Activated CD4-positive, alpha-beta T cell treated with anti-CD3 and anti-CD28 coated beads, Interleukin-2, Interleukin-6, amounts not matched to agents 100 ng/mL and 50 ng/mL, durations not matched to agents 16 hours and 8 hours (primary cell): ENCODE data around the gene ROBO2.

Source experiments
- DNase-seq: peaks from one replicate; pipeline ENCODE4 v3.0.0-alpha.2; 2020

The ROBO2 gene

DNA sequence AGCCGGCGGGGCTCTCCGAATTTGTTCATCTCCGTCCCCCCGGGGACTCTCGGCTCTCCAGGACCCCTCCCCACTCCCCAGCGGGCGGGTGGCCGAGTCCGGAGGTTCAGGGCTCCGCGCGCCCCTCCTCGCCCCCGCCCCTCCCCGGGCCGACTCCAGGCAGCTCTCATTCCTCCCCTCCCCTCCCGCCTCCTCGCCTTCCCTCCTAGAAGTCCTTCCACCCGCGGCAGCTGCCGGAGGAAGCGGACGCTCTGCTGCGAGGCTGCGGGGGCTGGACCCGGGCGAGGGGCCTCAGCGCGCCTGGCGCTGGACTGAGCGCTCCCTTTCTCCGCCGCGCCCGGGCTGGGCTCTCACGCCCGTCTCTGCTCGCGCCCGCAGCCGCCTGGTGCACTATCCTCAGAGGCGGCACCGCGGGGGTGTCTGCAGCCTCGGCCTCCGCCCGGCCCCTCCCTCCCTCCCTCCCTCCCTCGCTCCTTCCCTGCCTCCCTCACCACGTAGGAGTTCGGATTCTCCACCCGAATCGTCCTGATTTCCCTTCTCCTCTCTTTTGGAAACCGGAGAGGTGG, at the start of gene ROBO2:
TSS of gene ROBO2 (plus strand) at position 494 of the 566 bp plus-strand sequence. CDS start 687 bp downstream, outside the sequence.
- no peak for DNase-seq

- DNase-seq = no peak
Observed at GRCh38 chr3:76990606-76991005, 49.3 kb upstream of the ROBO2 start.

DNA sequence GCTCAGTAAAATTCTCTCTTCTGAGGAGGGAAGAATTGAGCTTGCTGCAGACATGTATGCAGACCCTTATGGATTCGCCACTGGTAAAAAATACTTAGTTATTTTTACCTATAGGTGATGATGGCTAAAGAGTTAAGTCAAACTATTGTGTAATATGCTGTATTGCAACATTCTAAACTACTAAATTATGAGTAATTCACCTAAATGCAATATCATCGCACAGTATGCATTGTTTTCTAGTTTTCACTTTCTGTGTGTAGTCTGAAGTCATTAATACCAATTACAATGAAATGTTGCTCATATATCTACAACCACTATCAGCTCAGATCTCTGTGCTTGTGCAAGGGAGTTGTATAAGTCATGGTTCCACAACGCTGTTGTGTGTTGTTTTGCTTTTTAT, 48.7 kb upstream of the ROBO2 start:
- no peak for DNase-seq

- no peak for DNase-seq
Observed at GRCh38 chr3:76997733-76998132, 42.2 kb upstream of the ROBO2 start.

DNA sequence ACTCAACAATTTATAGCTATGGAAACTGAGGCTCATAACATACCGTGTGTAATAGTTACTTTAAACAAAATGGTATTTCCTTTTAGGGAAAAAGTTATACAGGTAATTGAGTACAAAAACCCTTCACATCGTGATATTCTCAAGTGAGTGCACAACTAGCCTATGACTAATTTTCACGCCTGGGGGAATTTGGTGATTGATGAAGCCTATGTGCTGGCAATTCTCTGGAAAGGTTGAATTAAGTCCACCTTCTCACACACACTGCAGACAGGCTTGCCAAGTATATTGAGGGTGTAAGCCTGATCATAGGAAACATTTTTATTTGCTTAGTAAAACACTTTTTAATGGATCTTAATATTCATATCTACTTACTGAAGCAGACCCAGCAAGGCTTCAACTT, 41.3 kb upstream of the ROBO2 start:
- no peak for DNase-seq

GRCh38 chr3:77001062-77001701, 38.7 kb upstream of the ROBO2 start:
- no peak for DNase-seq

GRCh38 chr3:77014226-77014625, 25.7 kb upstream of the ROBO2 start:
- no peak for DNase-seq

- no peak for DNase-seq
Observed at GRCh38 chr3:77025471-77025870, 14.4 kb upstream of the ROBO2 start.

DNA sequence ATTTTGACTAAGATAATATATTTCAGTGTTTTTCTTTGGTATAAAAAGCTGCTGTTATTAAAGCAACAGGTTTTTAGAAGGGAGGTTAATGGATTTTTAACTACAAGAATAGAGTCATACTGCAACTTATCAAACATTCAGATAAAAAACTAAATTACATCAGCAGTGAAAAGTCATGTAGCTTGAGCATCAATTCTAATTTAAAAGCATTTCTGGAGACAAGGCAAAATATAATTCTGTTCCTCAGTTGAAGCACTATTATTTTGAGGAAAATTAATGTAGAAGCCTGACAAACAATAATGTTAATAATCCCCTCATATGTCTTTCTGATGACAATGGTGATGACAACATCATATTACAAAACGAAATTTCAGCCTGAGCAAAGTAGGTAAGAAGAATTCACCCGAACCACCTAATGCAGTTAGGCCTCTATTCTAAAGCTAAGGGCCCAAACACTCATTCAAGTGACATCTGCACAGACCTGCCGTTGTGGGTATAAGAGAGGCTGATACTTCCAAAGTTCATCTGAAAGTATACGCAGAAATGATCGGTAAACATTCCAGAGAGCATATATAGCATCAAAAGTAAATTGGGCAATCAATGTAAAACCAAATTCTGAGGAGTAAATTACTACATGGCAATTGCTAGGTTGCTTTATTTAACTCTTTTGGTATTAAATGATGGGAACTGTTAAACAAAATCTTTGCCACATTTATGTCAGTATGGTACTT, 12.8 kb upstream of the ROBO2 start:
- DNase-seq = no peak

DNA sequence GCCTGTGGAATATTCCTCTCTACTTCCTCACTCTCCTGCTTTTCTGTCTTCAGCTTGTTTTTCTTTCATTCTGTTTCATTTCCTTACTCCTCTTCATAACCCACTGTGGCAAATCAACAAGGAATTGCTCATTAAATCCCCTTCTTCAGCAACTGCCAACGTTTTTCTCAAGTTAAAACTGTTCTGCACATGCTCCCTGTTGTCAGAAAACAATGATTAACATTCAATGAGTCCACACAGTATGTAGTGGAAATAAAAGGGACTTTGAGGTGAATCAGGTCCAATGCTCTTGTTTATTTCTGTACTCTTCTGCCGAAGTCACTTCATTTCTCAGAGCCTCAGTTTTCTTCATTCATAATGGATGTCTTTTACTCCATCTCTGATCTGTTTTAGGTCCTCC, 11.9 kb upstream of the ROBO2 start:
- DNase-seq = no peak

- DNase-seq = peak; percentile 34
Observed at GRCh38 chr3:77038468-77038929, 1.4 kb upstream of the ROBO2 start.

DNA sequence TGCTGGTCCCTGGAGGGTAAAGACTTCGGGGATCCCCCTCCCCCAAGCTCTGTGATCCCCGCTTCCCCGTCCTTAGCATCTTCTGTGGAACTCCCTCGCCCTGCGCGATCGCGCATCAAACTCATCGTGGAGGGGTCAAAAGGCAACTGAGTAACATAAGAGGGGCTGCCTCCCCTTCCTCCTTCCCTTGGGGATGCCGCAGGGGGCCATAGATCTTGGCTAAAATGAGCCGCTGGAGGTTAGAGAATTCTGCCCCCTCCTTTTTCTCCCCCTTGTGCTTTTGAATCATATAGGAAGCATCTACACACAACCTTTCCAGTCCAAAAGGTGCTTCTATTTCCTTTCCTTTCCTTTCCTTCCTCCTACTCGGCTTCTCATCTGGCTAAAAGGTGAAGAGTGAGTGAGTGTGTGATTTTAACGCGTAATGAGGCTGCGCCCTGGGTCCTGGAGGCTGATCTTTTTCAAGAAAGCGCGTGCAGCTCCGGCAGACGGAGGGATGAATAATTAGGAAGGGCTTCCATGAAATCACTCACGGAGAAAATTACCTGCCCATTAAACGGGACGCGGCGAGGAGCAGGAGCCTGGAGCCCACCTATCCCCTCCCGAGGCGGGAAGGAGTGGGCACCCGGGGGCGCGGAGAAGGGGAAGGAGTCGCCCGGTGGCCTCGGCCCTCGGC, 831 bp upstream of the ROBO2 start:
- DNase-seq = no peak

GRCh38 chr3:77040216-77040615, 317 bp downstream of the ROBO2 start:
- no peak for DNase-seq

- DNase-seq = no peak
Observed at GRCh38 chr3:77040926-77041722, 1.2 kb downstream of the ROBO2 start.

- DNase-seq = no peak
Observed at GRCh38 chr3:77041811-77042210, 1.9 kb downstream of the ROBO2 start.

DNA sequence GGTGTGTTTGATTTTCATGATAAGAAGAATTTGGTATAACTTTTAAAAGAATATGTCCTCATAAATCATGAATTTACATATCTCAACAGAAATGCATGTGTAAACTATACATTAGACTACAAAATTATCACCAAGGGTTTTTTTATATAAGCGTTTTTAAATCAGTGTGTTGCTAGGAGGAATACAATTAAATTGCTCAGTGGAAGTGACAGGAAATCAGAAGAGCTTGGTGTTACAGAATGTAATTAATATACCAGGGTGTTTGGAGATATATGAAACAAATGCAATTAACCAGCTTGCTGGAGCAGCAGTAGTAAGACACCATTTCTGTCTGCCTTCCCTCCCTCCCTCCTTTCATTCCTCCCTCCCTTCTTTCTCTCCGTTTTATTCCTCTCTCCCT, 2.4 kb downstream of the ROBO2 start:
- DNase-seq = no peak

DNA sequence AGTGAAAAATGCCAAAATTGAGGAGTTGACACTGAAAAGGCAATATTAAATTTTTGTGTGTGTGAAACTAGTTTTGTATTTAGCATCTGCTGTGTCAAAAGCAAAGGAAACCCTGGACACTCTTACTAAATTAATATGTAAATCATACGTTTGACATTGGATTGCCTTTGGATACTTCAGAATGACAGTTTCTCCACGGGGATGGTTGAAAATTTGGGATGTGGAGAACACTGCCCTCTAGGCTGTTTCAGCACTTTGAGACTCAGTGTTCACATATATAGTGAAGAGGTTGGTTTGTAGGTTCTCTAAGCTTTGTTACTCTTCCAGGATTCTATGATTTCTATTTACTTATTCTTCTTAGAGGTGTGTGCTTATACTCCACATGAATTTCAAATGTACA, 3.0 kb downstream of the ROBO2 start:
- DNase-seq = no peak

GRCh38 chr3:77045686-77046085, 5.8 kb downstream of the ROBO2 start:
- no peak for DNase-seq

DNA sequence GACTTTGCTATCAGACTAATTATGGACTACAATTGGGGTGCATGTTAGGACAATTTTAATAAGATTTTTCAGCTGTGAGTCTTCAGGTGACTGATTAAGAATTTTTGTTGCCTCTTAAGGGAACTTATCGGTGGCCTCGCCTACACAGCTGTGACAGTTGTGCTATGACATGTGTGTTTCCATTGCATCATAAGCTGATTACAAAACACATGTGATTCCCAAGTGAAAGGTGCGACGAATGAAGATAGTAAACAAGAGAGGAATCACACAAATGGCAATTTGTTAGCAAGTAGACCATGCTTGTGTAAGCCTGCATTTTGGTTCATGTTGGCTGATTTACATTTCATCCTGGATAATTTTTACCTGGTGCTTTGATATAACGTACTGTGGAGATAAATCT, 8.3 kb downstream of the ROBO2 start:
- DNase-seq = no peak

- no peak for DNase-seq
Observed at GRCh38 chr3:77051591-77051990, 11.7 kb downstream of the ROBO2 start.

DNA sequence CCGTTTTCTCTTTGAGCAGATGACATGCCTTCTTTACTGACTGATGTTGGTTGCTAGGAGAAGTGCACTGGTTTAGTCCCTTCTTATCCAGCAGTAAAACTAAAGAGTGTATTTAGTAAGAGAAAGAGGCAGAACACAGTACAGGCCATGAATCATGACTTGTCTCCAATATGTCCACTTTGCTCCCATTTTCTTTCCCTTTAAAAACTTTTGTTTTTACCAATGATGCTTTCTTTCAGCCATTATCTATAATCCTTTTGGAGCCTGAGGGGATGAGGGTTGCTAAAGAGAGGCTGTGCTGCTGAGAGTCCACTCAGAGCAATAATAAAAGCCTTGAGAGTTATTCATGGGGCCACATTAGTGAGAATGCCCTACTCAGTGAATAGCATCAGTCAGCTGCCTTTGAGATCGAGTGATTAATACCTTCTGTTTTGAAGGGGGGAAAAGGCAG, 12.2 kb downstream of the ROBO2 start:
- DNase-seq = no peak

- no peak for DNase-seq
Observed at GRCh38 chr3:77052733-77053670, 13.1 kb downstream of the ROBO2 start.
